Ectodermal cell (in vitro differentiated cells): ENCODE results near the gene SMAD5.

Experiments
- H3K27ac ChIP-seq: 2 replicates; pipeline ENCODE4 v1.7.0; 2013; ENCODE audit warnings: mild to moderate bottlenecking, low read depth, low read length; ENCODE audit not compliant: insufficient read depth, poor library complexity, severe bottlenecking
- H3K27me3 ChIP-seq: 2 replicates; pipeline ENCODE4 v1.7.0; 2013; ENCODE audit warnings: mild to moderate bottlenecking, low read length; ENCODE audit not compliant: insufficient read depth, control insufficient read depth, poor library complexity, severe bottlenecking
- H3K36me3 ChIP-seq: one replicate; pipeline ENCODE4 v1.7.0; 2013; ENCODE audit warnings: low read length; ENCODE audit not compliant: control insufficient read depth, insufficient read depth
- H3K4me1 ChIP-seq: one replicate; pipeline ENCODE4 v1.7.0; 2013; ENCODE audit warnings: low read length; ENCODE audit not compliant: control insufficient read depth, insufficient read depth
- H3K4me3 ChIP-seq: 2 replicates; pipeline ENCODE4 v1.7.0; 2013; ENCODE audit warnings: low read depth, low read length, control low read depth; ENCODE audit not compliant: insufficient read depth
- H3K9me3 ChIP-seq: 2 replicates; pipeline ENCODE4 v1.7.0; 2013; ENCODE audit warnings: mild to moderate bottlenecking, low read length, moderate library complexity; ENCODE audit not compliant: control insufficient read depth
- WGBS, 2 experiments: methylation state at CpG; one replicate each; pipeline ENCODE4 v1.1.7; 2013; ENCODE audit warnings: missing lambda C conversion rate in 2 of 2; 5-methylcytosine and 5-hydroxymethylcytosine counted together

SMAD5 gene

DNA sequence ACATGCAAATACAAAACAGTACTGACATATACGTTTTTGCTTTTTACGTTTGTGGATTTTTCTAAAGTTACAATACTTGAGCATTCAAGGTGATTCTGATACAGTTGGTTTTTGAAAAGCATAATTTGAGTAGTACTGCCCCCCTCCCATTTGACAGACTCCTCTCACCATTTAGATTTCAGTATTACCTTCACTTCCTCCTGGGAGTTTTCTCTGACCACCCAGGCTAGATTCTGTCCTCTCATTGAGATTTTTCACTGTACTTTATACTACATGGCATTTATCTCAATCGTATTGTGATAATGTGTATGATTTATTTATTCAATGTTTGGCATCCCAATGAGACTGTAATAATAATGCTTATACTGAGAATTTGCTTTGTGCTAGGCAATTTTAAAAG lies 32.8 kb upstream of the SMAD5 start:
- H3K4me1 ChIP-seq: no peaks in the 10 kb centered on the region
- H3K27ac ChIP-seq: no peak overlapping the region
- H3K9me3 ChIP-seq: no peaks in the 10 kb centered on the region
- no peaks in the 10 kb centered on the region for H3K27me3 ChIP-seq
- 90 to 100% methylated on average over 2 of the region's 3 CpGs for whole genome bisulfite sequencing, 2 experiments
- H3K36me3 ChIP-seq: no peaks in the 10 kb centered on the region
- H3K4me3 ChIP-seq: no peak overlapping the region

DNA sequence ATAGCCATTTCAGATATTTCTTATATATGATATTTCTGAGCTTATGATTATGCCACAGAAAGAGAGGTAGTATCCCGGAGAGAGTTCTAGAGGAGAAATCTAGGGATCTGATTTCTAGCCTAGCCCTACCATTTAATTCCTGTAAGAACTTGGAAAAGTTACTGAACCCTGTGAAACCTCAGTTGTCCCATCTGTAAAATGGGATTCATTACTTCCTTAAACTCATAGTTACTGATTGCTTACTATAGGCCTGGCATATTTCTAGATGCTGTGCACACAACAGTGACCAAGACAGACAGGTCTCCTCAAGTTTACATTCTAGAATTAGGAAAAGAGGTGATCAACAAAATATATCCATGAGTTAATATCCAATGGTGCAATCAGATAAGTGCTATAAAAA lies 30.8 kb upstream of the SMAD5 start:
- Histone ChIP-seq H3K27me3 (no peaks in the 10 kb centered on the region), H3K4me3 (no peak overlapping the region), H3K27ac (no peak overlapping the region), H3K9me3 (no peaks in the 10 kb centered on the region), H3K36me3 (no peaks in the 10 kb centered on the region), H3K4me1 (no peaks in the 10 kb centered on the region)
- 77 to 100% methylated on average over 1 of the region's 1 CpG for WGBS, 2 experiments

DNA sequence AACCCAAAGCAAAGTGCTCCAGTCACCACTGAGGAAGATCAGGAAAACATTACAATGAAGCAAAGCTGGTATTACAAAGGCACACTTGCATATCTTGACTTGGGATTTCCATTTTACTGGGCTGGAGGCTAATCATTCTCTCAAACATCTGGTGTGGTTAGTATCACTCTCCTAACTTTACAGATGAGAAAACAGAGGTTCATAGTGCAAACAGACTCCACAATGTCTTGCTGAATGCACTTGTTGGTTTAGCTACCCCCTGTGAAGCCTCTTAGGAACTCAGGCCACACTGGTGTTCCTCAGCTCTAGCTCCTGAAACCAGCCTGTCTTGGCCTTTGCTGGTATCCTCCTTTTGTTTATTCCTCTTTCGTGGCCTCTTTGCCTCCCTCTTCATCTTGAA lies 29.5 kb upstream of the SMAD5 start:
- no peaks in the 10 kb centered on the region for H3K4me1 ChIP-seq
- no peaks in the 10 kb centered on the region for H3K9me3 ChIP-seq
- H3K4me3 ChIP-seq: no peak overlapping the region
- H3K27me3 ChIP-seq: no peaks in the 10 kb centered on the region
- no peak overlapping the region for H3K27ac ChIP-seq
- no peaks in the 10 kb centered on the region for H3K36me3 ChIP-seq
- WGBS, 2 experiments: 92 to 100% methylated on average over 1 of the region's 1 CpG

- Histone ChIP-seq H3K27me3 (no peaks in the 10 kb centered on the region), H3K4me1 (no peaks in the 10 kb centered on the region), H3K9me3 (no peaks in the 10 kb centered on the region), H3K36me3 (no peaks in the 10 kb centered on the region), H3K4me3 (no peak overlapping the region), H3K27ac (no peak overlapping the region)
- 75 to 80% methylated on average over 8 of the region's 8 CpGs for WGBS, 2 experiments
These were observed 28.2 kb upstream of the SMAD5 start for GRCh38 chr5:136104306-136104965.

DNA sequence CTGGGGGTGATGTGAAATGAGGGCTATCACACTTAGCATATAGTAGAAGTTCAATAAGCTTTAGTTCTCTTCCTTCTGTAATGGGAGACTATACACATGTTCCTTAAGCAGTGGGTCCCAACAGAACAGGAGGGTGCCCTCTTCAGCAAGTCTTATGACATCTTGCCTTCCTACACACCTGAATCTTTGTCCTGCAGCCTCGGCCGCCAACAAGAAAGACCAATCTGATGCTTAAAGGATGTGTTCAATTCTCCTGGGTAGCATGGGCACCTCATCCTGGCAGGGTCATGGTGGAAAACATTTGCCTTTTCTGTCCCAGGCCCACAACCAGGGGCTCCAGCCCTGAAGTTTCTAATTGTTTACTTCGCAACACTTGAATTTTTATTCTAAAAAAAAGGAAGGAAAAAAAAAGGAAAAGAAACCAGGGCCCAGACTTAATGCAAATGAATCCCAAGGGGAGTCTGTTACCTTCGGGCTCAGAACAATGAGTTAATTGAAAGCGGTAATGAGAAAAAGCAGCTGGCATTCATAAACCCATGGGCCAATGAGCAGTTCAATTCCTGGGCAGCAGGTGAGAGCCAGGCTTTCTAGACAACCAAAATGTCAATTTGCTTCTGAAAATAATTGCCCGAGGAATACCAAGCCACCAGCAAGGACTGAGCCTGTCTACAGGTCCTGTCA lies 26.2 kb upstream of the SMAD5 start:
- 80% methylated on average over 6 of the region's 6 CpGs for WGBS, 2 experiments

DNA sequence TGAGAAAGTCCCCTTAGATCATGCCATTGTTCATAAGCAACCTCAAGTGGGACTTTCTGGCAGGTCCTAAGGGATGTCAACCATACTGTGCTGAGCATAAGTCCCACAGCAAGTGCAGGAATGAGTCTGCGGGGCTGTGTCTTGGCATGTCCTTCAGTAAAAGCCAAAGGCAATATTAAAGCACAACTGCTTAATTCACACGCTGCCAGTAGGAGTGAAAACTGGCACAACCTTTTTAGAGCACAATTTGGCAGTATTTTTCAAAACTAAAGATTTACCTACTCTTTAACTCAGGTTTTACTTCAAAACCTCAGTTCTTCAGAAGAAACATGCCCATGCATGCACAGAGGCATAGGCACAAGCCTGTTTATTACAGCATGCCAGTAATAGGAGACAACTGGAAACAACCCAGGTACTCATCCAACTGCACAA lies 24.4 kb upstream of the SMAD5 start:
- Histone ChIP-seq H3K27me3 (no peaks in the 10 kb centered on the region), H3K4me1 (no peaks in the 10 kb centered on the region), H3K27ac (no peak overlapping the region), H3K36me3 (no peaks in the 10 kb centered on the region), H3K9me3 (no peaks in the 10 kb centered on the region), H3K4me3 (no peak overlapping the region)
- WGBS, 2 experiments: 88 to 97% methylated on average over 2 of the region's 2 CpGs

More for the DNA sequence above, 26.2 kb upstream of the SMAD5 start:
- H3K27me3 ChIP-seq: no peaks in the 10 kb centered on the region
- no peak overlapping the region for H3K4me3 ChIP-seq
- no peaks in the 10 kb centered on the region for H3K36me3 ChIP-seq
- no peaks in the 10 kb centered on the region for H3K4me1 ChIP-seq
- H3K27ac ChIP-seq: no peak overlapping the region
- H3K9me3 ChIP-seq: no peaks in the 10 kb centered on the region

GRCh38 chr5:136108766-136109165 lies 23.9 kb upstream of the SMAD5 start:
- H3K36me3 ChIP-seq: no peaks in the 10 kb centered on the region

GRCh38 chr5:136109453-136110135 lies 23.1 kb upstream of the SMAD5 start:
- 88 to 92% methylated on average over 5 of the region's 5 CpGs for WGBS, 2 experiments
- H3K27me3 ChIP-seq: no peaks in the 10 kb centered on the region
- H3K27ac ChIP-seq: no peak overlapping the region
- H3K4me1 ChIP-seq: no peaks in the 10 kb centered on the region
- H3K36me3 ChIP-seq: no peaks in the 10 kb centered on the region
- H3K4me3 ChIP-seq: no peak overlapping the region
- H3K9me3 ChIP-seq: no peaks in the 10 kb centered on the region

More at GRCh38 chr5:136108766-136109165, 23.9 kb upstream of the SMAD5 start:
- Histone ChIP-seq H3K4me3 (no peak overlapping the region), H3K9me3 (no peaks in the 10 kb centered on the region), H3K4me1 (no peaks in the 10 kb centered on the region), H3K27me3 (no peaks in the 10 kb centered on the region), H3K27ac (no peak overlapping the region)
- 95 to 97% methylated on average over 1 of the region's 1 CpG for WGBS, 2 experiments

- WGBS, 2 experiments: 83 to 86% methylated on average over 2 of the region's 2 CpGs
- Histone ChIP-seq H3K27ac (no peak overlapping the region), H3K9me3 (no peaks in the 10 kb centered on the region), H3K4me1 (no peaks in the 10 kb centered on the region), H3K36me3 (no peaks in the 10 kb centered on the region), H3K4me3 (no peak overlapping the region), H3K27me3 (no peaks in the 10 kb centered on the region)
These were observed 19.0 kb upstream of the SMAD5 start for GRCh38 chr5:136113606-136114005.

DNA sequence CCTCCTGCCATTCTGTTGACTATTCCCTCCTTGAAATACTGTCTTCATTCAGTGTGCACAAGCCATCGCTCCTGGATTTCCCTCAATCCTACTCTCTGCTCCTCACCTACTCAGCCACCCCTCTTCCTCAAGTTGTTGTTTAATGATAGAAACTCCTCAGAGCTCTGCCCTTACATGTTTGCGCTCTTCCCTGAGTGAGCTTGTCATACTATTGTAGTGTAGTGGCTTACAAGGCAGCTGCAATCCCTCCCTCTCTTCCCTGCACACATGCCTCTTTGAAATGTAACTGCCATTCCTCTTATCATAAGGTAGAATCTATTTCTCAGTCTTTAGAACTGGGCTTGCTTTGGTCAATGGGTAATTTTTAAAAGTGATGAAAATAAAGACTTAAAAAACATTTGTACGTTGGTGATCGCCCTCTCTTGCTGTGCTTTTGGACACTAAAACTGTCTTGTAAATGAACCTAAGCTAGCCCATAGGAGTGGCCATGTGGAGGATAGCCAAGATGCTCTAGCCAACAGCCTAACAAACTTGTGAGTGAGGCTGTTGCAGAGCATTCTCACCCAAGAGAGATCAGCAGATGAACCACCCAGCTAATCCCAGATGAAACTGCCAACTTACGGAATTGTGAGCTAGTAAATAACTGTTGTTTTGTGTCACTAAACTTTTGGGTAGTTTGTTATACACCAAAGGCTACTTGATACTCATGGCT lies 18.1 kb upstream of the SMAD5 start:
- H3K27me3 ChIP-seq: no peaks in the 10 kb centered on the region
- no peaks in the 10 kb centered on the region for H3K4me1 ChIP-seq
- H3K36me3 ChIP-seq: no peaks in the 10 kb centered on the region
- 89 to 92% methylated on average over 3 to 5 of the region's 5 CpGs for WGBS, 2 experiments
- no peaks in the 10 kb centered on the region for H3K9me3 ChIP-seq
- H3K4me3 ChIP-seq: no peak overlapping the region
- no peak overlapping the region for H3K27ac ChIP-seq
